NCI-H510A treated with DMSO at 0.1 percent for 48 hours (cell line): Measurements from ENCODE around the gene GTF2IRD1.
A peak's percentile ranks its signal among the peaks of the same experiment; 100 is the strongest.
"Not testable (repeated sequence)": the region's sequence is repeated elsewhere in the genome, so short reads cannot be mapped to it uniquely, and the experiment has no call there.

ENCODE experiments used
- DNase-seq: peaks from one replicate; lab custom pipeline; 2025; lab: John Stamatoyannopoulos, UW

Gene GTF2IRD1, protein sequence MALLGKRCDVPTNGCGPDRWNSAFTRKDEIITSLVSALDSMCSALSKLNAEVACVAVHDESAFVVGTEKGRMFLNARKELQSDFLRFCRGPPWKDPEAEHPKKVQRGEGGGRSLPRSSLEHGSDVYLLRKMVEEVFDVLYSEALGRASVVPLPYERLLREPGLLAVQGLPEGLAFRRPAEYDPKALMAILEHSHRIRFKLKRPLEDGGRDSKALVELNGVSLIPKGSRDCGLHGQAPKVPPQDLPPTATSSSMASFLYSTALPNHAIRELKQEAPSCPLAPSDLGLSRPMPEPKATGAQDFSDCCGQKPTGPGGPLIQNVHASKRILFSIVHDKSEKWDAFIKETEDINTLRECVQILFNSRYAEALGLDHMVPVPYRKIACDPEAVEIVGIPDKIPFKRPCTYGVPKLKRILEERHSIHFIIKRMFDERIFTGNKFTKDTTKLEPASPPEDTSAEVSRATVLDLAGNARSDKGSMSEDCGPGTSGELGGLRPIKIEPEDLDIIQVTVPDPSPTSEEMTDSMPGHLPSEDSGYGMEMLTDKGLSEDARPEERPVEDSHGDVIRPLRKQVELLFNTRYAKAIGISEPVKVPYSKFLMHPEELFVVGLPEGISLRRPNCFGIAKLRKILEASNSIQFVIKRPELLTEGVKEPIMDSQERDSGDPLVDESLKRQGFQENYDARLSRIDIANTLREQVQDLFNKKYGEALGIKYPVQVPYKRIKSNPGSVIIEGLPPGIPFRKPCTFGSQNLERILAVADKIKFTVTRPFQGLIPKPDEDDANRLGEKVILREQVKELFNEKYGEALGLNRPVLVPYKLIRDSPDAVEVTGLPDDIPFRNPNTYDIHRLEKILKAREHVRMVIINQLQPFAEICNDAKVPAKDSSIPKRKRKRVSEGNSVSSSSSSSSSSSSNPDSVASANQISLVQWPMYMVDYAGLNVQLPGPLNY

DNA sequence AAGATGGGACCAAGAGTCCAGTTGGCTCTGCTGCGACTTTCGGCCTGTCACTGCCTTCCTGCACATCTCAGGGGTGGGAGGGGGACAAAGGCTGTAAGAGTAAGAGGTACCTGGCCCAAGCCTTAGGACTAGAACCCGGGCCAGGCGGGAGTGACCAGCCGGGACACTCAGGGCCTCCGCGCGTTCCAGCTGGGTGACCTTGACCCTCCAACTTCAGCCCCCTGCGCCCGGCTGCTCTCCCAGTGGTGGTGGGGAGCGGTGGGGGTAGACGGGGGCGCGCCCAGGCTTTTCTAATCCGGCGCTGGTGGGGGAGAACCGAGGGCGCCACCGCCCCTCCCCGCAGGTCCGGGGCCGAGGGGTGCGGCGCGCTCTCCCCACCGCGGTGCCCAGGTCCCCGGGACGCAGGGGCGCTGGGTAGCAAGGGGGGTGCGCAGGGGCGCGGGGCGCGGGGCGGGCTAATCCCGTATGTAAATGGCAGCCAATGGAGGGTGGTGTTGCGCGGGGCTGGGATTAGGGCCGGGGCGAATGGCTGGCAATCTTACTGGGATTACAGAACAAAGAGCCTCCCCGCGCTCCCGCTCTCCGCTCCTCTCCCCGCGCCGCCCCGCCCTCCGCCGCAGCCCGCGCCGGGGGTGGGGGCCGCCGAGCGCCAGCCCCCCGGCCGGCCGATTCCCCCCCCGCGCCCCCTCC lies at the start of gene GTF2IRD1:
Gene GTF2IRD1, plus strand, starts transcription at position 585 of the 690 bp plus-strand sequence. CDS start 54,175 bp downstream, outside the sequence.
- peak; percentile 54 for DNase-seq

DNA sequence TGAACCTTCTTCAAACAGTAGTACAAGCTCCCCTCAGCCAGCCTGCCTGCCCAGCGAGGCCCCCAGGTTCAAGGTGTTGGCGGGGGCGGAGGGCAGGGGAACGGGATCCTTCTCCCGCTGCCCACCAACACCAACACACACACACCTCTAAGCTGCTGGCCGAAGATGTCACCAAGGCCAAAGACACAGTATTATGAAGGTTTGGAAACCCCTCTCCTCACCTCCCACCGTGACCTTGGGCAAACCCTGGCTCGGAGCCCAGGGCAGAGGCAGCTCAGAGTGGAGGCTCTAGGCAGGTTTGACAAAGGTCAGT lies 49.4 kb upstream of the GTF2IRD1 start:
- DNase-seq: no peak

DNA sequence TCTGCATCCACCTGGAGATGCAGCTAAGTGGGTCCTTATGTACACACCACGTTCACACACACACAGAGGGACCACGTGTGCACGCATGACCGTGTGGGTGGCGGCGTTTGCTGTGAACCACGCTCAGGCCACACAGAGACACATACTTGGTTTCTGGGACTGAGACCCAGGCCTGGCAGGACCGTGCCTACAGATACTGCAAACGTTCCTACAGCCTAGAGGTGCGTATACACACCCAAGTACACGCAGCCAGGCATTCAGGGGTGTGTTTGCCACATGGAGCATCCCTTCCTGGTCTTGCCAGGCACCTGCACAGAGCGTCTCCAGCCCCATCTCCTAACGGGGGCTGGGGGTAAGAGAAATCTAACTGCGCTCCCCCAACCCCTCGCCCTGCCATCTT lies 49.0 kb upstream of the GTF2IRD1 start:
- DNase-seq: no peak

DNA sequence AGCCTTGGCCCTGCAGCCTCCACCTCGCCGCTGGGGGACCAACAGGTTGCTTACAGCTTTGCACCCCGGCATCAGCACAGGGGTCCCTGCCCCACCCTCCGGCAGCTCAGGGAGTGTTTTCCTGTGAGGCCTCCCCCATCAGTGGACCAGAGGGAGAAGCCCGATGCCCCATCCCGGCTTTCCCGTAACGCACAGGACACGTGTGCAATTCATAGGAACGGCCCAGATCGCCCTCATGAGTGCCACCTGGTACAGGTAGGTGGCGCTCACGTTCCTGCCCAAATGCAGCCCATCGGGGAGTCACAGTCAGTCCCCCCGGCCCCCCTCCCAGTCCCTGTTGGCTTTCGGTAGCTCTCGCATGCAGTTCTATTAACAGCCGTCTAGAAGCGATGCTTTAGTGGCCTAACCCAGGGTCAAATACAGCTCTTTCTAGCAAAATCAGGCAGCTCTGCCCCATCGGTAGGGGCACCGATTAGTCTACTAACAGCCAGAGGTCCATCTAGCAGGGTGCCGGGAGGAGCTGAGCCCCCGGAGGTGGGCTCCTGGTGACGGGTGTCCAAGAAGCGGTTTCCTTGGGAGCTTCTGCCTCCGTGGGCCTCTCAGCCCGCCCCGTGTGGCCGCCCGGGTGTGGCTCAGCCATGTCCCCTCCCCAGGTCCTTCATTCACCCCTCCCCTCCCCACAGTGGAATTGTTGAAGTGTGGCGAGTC lies 48.4 kb upstream of the GTF2IRD1 start:
- DNase-seq: no peak

DNA sequence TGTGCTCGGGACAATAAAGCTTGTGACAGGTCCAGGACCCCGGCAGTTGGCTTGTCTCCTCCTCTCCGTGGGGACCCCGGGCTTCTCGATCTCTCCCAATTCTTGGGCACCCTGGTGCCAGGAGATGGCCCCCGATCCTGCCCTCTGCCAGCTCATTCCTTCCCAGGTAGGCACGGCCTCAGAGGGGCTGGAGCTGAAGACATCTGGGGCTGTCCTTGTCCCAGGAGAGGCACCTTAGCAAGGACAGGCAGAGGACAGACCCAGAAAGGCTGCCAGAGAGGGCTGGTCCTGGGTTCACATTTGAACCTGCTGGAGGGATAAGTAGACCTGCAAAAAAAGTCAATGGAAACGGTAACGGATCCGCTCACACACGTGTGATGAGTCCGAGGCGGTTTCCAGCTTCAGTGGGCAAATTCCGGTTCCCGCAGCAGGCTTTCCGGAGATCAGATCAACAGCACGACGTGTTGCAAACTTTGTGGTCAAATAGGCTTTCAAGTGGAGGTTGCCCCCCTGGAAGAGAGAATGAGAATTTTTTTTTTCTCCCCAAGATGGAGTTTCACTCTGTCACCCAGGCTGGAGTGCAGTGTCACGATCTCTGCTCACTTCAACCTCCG lies 47.7 kb upstream of the GTF2IRD1 start:
- DNase-seq: no peak

DNA sequence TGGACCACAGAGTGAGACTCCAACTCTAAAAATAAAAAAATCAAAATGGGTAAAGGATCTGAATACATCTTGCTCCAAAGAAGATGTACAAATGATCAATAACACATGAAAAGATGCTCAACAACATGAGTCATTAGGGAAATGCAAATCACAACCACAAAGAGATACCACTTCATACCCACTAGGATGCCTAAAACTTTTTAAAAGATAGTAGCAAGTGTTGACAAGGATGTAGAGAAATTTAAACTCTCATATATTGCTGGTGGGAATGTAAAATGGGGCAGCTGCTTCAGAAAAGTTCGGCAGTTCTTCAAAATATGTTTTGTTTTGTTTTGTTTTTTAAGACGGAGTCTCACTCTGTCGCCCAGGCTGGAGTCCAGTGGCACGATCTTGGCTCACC lies 45.7 kb upstream of the GTF2IRD1 start:
- no peak for DNase-seq

DNA sequence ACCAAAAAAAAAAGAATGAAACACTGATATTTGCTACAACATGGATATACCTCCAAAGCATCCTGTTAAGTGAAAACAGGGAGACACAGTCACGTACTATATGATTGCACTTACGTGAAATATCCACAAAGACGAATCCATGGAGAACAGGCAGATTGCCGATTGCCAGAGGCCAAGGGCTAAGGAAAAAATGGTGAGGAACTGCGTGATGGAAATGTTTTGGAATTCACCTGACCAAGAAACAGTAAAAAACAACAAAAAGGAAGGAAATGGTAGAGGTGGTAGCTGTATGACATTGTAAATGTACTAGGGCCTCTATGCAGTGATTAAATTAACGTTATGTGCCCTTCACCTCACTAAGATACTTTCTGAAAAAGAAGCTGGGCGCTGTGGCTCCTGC lies 44.1 kb upstream of the GTF2IRD1 start:
- no peak for DNase-seq

DNA sequence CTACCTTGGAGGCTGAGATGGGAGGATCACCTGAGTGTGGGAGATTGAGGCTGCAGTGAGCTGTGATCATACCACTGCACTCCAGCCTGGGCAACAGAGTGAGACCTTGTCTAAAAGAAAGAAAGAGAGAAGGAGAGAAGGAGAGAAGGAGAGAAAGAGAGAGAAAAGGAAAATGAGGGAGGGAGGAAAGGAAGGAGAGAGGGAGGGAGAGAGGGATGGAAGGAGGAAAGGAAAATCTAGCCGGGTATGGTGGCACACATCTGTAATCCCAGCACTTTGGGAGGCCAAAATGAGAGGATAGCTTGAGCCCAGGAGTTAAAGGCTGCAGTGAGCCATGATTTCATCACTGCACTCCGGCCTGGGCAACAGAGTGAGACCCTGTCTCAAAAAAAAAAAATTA lies 42.9 kb upstream of the GTF2IRD1 start:
- DNase-seq: no peak

DNA sequence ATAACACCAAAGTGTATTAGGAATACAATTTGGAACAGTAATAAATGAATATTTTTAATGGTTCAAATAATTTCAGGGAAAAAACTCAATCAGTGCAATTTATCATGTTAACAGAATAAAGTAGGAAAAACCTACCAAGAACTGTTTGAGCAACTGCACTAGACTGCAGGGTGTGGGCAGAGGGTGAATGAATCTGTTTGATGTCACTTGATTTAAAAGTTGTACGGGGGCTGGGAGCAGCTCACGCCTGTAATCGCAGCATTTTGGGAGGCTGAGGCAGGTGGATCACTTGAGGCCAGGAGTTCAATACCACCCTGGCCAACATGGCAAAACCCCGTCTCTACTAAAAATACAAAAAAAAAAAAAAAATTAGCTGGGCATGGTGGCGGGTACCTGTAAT lies 42.1 kb upstream of the GTF2IRD1 start:
- DNase-seq: not testable (repeated sequence)

DNA sequence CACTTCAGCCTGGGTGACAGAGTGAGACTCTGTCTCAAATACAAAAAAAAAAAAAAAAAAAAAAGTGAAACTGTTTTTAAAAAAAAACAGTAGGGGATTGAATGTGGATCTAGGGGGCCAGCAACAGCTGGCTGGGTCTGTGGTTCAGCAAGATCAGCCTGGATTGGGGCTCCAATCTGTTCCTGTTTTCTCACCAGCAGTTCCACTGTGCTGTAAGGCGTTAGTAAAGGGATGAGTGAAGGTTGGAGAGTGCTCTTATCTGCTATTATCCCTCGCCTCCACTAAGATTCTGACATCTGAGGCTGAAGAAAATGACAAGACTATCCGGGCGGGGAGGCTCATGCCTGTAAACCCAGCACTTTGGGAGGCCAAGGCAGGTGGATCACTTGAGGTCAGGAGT lies 41.6 kb upstream of the GTF2IRD1 start:
- no peak for DNase-seq

DNA sequence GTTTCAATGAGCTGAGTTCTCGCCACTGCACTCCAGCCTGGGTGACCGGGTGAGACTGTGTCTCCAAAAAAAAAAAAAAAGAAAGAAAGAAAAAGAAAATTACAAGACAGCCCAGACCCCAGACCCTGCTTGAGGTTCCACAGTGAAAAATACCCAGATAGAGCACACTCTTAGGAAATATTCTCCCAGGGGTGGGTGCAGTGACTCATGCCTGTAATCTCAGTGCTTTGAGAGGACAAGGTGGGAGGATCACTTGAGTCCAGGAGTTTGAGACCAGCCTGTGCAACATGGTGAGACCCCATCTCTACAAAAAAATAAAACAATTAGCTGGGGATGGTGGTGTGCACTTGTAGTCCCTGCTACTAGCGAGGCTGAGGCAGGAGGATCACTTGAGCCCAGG lies 41.1 kb upstream of the GTF2IRD1 start:
- no peak for DNase-seq

DNA sequence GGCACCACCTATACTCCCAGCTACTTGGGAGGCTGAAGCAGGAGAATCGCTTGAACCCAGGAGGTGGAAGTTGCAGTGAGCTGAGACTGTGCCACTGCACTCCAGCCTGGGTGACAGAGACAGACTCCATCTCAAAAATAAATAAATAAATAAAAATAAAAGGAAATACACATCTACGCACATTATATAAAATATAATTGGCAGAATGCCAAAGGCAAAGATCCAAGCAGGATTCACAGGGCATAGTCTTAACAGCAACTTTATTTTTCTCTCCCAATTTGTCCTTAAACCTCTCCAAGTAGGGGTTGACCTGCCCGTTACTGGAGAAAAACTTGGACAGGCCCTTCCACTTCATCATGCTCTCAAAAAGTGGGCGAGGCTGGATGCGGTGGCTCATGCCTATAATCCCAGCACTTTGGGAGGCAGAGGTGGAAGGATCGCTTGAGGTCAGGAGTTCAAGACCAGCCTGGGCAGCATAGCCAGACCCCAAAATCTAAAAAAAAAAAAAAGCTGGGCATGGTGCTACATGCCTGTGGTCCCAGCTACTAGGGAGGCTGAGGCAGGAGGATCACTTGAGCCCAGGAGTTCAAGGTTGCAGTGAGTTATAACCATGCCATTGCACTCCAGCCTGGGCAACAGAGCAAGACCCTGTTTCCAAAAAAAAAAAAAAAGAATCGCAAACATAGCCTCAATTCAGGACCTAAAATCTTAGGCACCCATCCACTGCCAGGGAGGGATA lies 38.9 kb upstream of the GTF2IRD1 start:
- DNase-seq: not testable (repeated sequence)

DNA sequence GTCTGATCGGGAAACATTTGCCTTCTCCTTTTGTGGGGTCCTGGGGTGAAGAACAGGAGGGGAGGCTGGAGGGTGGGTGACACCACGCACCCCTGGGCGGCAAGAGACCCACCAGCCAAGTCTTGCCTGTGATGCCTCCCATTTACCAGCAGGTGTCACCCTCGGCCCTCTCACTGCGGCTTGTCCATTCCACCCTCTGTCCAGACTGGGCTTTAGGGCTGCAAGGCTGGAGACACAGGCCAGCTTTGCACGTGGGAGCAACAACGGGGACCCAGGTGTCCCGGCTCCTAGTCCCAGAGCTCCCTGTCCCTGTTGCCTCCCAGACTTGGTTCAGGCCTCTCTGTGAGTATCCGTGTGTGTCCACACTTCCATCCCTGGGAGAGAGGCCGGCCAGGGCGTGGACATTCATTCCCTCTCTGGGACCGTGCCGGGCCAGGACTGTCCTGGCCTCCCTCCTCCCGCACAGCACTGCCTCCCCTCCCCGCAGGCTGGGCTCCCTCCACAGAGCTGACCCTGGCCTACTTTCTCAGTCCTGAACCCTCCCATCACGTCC lies 36.2 kb upstream of the GTF2IRD1 start:
- peak; percentile 58 for DNase-seq

DNA sequence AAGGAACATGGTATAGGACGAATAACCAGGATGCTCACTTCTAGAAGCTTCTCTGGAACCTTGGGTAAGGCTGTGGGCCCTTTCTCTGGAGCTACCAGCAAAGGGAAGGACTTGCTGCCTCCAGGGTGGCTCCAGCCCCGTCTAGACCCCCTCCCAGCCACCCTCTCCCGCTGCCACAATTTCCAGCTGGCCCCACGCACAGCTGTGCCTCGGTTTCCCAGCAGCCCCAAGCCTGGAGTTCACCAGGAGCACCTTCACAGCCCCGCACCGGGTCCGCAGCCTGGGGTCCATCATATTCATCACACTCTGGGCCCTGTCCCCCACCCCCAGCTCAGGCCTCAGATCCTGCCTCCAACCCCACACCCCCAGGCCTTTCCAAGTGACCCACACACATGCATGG lies 35.6 kb upstream of the GTF2IRD1 start:
- DNase-seq: no peak

DNA sequence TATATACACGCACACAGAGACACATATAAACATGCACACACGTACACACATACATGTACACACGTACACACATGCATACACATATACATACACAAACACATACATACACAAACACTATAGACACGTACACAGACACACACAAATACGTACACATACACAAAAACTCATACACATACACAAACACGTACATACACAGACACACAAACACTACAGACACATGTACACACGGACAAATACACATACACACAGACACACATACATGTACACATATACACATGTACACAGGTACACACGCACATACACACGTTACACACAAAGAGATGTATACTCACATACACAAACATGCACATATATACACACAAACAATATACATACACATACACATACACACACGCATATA lies 35.2 kb upstream of the GTF2IRD1 start:
- DNase-seq: no peak

DNA sequence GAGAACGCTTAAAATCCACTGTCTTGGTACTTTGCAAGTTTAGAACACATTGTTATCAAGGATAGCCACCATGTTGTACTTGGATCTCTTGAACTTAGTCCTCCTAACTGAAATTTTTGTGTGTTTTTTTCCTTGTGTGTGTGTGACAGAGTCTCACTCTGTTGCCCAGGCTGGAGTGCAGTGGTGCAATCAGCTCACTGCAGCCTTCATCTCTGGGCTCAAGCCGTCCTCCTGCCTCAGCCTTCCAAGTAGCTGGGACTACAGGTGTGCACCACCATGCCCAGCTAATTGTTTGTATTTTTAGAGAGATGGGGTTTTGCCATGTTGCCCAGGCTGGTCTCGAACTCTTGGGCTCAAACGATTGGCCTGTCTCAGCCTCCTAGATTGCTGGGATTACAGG lies 34.5 kb upstream of the GTF2IRD1 start:
- not testable (repeated sequence) for DNase-seq

DNA sequence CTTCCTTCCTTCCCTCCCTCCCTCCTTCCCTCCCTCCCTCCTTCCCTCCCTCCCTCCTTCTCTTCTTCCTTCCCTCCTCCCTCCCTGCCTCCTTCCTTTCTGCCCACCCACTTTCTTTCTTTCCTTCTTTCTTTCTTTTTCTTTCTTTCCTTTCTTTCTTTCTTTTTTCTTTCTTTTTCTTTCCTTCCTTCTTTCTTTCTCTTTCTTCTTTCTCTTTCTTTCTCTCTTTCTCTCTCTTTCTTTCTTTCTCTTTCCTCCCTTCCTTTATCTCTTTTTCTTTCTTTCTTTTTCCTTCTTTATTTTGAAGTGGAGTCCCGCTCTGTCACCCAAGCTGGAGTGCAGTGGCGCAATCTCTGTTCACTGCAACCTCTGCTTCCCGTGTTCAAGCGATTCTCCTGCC lies 33.7 kb upstream of the GTF2IRD1 start:
- DNase-seq: no peak

DNA sequence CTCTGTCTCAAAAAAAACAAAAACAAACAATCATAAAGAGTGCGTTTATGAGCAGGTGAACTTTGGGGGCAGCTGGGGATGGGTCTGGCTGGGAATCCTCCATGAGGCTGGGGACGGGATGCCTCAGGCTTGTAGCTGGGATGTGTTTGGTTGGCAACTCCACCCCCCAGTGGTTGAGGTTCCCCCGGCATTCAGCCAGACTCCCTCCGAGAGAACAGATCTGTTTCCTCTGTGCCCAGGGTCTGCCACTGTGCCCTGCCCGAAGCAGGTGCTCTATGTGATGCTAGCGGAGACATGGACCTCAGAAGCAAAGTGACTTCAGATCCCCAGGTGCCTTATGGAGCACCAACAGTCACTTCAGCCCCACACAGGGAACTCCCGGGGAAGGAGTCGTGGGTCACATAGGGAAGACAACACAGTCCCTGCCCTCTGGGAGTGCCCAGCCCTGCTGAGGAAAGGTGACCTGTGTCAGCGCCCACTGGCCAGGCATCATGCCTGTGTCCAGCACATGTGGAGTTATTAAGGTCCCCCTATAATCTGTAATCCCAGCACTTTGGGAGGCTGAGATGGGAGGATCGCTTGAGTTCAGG lies 29.3 kb upstream of the GTF2IRD1 start:
- DNase-seq: no peak

DNA sequence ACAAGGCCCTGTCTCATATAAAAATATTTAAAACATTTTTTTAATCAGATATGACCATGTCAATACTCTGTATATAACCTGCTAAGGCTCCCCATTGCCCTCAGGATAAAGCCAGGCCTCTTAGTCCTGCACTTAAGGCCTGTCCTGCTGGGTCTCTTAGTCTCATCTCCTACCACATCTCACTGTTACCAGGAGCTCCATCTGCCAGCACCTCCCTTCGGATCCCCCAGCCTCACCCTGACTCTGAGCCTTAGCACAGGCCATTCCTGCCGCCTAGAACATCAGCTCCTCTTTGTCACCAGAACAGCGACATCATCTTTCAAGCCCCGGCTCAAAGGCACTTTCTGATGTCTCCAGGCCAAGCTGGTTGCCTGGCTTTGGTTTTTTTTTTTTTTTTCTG lies 25.7 kb upstream of the GTF2IRD1 start:
- no peak for DNase-seq

DNA sequence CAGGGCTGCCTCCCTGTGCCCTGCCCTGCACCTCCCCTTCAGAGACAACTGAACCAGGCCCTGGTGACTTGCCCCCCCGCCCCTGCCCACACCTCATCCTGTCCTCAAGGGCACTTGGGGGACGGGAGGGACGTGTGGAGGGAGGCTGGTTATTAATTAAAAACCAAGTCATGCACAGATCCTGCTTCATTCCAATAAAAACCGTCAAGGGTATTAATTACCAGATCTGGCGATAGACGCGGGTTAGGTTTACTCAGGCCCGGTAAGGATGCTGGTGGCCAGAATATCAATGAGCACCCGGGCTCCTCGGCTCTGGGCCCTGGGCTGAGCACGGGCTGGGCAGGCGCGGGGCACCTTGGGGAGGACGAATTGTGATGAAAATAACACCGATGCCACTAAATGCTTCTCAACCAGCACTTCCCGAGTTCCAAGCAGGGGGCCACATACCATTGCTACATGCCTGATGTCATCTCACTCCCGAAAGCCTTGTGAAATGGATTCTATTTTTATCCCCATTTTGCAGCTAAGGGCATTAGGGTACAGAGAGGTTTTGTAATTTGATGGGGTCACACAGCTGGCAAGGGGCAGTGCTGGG lies 24.5 kb upstream of the GTF2IRD1 start:
- DNase-seq: peak; percentile 22
